Measurements from ENCODE around the gene MTCL3.

MTCL3 gene

GRCh38 chr6:127468936-127469335 lies 50.2 kb downstream of the MTCL3 start:
- Histone ChIP-seq H3K4me1 (peaks cover 7% of the 10 kb centered on the region), H3K27ac (no peak overlapping the region), H3K4me3 (no peak overlapping the region), H3K27me3 (no peaks in the 10 kb centered on the region), H3K9me3 (no peaks in the 10 kb centered on the region), H3K36me3 (no peaks in the 10 kb centered on the region)
- DNase-seq (no peak), ATAC-seq (no peak)
- TF ChIP-seq CTCF (IDR thresholded peaks at IDR 0.05) = no peak
- intact Hi-C loops (cut with DNase I) = loop anchor here (10.0 kb wide), 1 partner anchor 66 kb away; no protein-coding TSS in a partner anchor

- Histone ChIP-seq H3K36me3 (no peaks in the 10 kb centered on the region), H3K4me3 (no peak overlapping the region), H3K27me3 (no peaks in the 10 kb centered on the region), H3K9me3 (no peaks in the 10 kb centered on the region), H3K27ac (no peak overlapping the region), H3K4me1 (peaks cover 7% of the 10 kb centered on the region)
- ATAC-seq (no peak), DNase-seq (no peak)
- intact Hi-C loops (cut with DNase I) = loop anchor here (10.0 kb wide), 1 partner anchor 68 kb away; no protein-coding TSS in a partner anchor
- no peak for TF ChIP-seq CTCF (IDR thresholded peaks at IDR 0.05)
Measured at GRCh38 chr6:127466416-127466815, 52.7 kb downstream of the MTCL3 start.

- Histone ChIP-seq H3K9me3 (no peaks in the 10 kb centered on the region), H3K27ac (peak overlapping the region; percentile 14), H3K27me3 (no peaks in the 10 kb centered on the region), H3K4me3 (no peak overlapping the region), H3K4me1 (peaks cover 8% of the 10 kb centered on the region), H3K36me3 (no peaks in the 10 kb centered on the region)
- intact Hi-C loops (cut with DNase I) = loop anchor here (10.0 kb wide), 1 partner anchor 70 kb away; no protein-coding TSS in a partner anchor
- DNase-seq (peak; percentile 73), ATAC-seq (peak; percentile 94)
- TF ChIP-seq CTCF (IDR thresholded peaks at IDR 0.05) = peak; percentile 85
Measured at GRCh38 chr6:127464881-127465459, 54.2 kb downstream of the MTCL3 start.

- TF ChIP-seq CTCF (IDR thresholded peaks at IDR 0.05) = no peak
Measured at GRCh38 chr6:127464161-127464880, 54.8 kb downstream of the MTCL3 start.

GRCh38 chr6:127463056-127463455 lies 56.1 kb downstream of the MTCL3 start:
- no peak for TF ChIP-seq CTCF (IDR thresholded peaks at IDR 0.05)
- DNase-seq = no peak

More at GRCh38 chr6:127464161-127464880, 54.8 kb downstream of the MTCL3 start:
- peaks cover 15% of the 10 kb centered on the region for H3K4me1 ChIP-seq
- intact Hi-C loops (cut with DNase I) = loop anchor here (10.0 kb wide), 1 partner anchor 70 kb away; no protein-coding TSS in a partner anchor
- H3K4me3 ChIP-seq = no peak overlapping the region
- peak; percentile 61 for ATAC-seq
- no peaks in the 10 kb centered on the region for H3K36me3 ChIP-seq
- H3K27ac ChIP-seq = peak overlapping the region; percentile 70
- no peak for DNase-seq
- no peaks in the 10 kb centered on the region for H3K27me3 ChIP-seq
- no peaks in the 10 kb centered on the region for H3K9me3 ChIP-seq

More at GRCh38 chr6:127463056-127463455, 56.1 kb downstream of the MTCL3 start:
- no peak overlapping the region for H3K4me3 ChIP-seq
- H3K36me3 ChIP-seq = no peaks in the 10 kb centered on the region
- intact Hi-C loops (cut with DNase I) = loop anchor here (10.0 kb wide), 1 partner anchor 72 kb away; no protein-coding TSS in a partner anchor
- H3K4me1 ChIP-seq = peaks cover 15% of the 10 kb centered on the region
- peak; percentile 36 for ATAC-seq
- no peaks in the 10 kb centered on the region for H3K9me3 ChIP-seq
- H3K27ac ChIP-seq = peak overlapping the region; percentile 70
- no peaks in the 10 kb centered on the region for H3K27me3 ChIP-seq
